Mucosa of rectum (tissue), 2 donors: Measurements from ENCODE around the gene NFIB.

Source experiments
- H3K27ac ChIP-seq, 2 donors: one replicate each; pipeline ENCODE4 v1.7.0; 2013; ENCODE audit warnings: inconsistent platforms in 2 of 2, low read depth in 2 of 2, low read length in 2 of 2
- H3K27me3 ChIP-seq, 2 donors: one replicate each; pipeline ENCODE4 v1.7.0; 2013; ENCODE audit warnings: low read length in 2 of 2; ENCODE audit not compliant: control insufficient read depth in 2 of 2, insufficient read depth in 2 of 2
- H3K36me3 ChIP-seq, 2 donors: one replicate each; pipeline ENCODE4 v1.7.0; 2013; ENCODE audit warnings: low read length in 2 of 2; ENCODE audit not compliant: control insufficient read depth in 2 of 2, insufficient read depth in 2 of 2
- H3K4me1 ChIP-seq, 2 donors: one replicate each; pipeline ENCODE4 v1.7.0; 2013; ENCODE audit warnings: low read length in 2 of 2, mild to moderate bottlenecking in 1 of 2; ENCODE audit not compliant: control insufficient read depth in 2 of 2, insufficient read depth in 2 of 2
- H3K4me3 ChIP-seq, 2 donors: one replicate each; pipeline ENCODE4 v1.7.0; 2013; ENCODE audit warnings: low read length in 2 of 2
- H3K9ac ChIP-seq, 2 donors: one replicate each; pipeline ENCODE4 v1.7.0; 2013; ENCODE audit warnings: low read length in 2 of 2, low read depth in 1 of 2, mild to moderate bottlenecking in 1 of 2
- H3K9me3 ChIP-seq, 2 donors: one replicate each; pipeline ENCODE4 v1.7.0; 2013; ENCODE audit warnings: low read length in 2 of 2; ENCODE audit not compliant: control insufficient read depth in 2 of 2
- donor health status: healthy.
- donor health status: Normal muscosa, but diverticular disease.

NFIB gene

GRCh38 chr9:14087576-14087975 lies 226.4 kb downstream of the NFIB start:
- Histone ChIP-seq H3K4me3 (no peak overlapping the region), H3K36me3 (no peaks in the 10 kb centered on the region), H3K4me1 (no peaks in the 10 kb centered on the region), H3K27me3 (no peaks in the 10 kb centered on the region), H3K27ac (no peak overlapping the region), H3K9me3 (no peaks in the 10 kb centered on the region), H3K9ac (no peak overlapping the region)

GRCh38 chr9:14086495-14086894 lies 227.4 kb downstream of the NFIB start:
- no peak overlapping the region for H3K27ac ChIP-seq
- H3K9me3 ChIP-seq, result no peaks in the 10 kb centered on the region
- no peak overlapping the region for H3K9ac ChIP-seq
- H3K4me3 ChIP-seq, result no peak overlapping the region
- no peaks in the 10 kb centered on the region for H3K36me3 ChIP-seq
- H3K4me1 ChIP-seq, result no peaks in the 10 kb centered on the region
- no peaks in the 10 kb centered on the region for H3K27me3 ChIP-seq

GRCh38 chr9:14085810-14086209 lies 228.1 kb downstream of the NFIB start:
- Histone ChIP-seq H3K9ac (no peak overlapping the region), H3K9me3 (no peaks in the 10 kb centered on the region), H3K27me3 (no peaks in the 10 kb centered on the region), H3K27ac (no peak overlapping the region), H3K4me3 (no peak overlapping the region), H3K4me1 (no peaks in the 10 kb centered on the region), H3K36me3 (no peaks in the 10 kb centered on the region)

GRCh38 chr9:14084867-14085266 lies 229.1 kb downstream of the NFIB start:
- Histone ChIP-seq H3K27me3 (no peaks in the 10 kb centered on the region), H3K27ac (no peak overlapping the region), H3K4me3 (no peak overlapping the region), H3K4me1 (no peaks in the 10 kb centered on the region), H3K9me3 (no peaks in the 10 kb centered on the region), H3K36me3 (no peaks in the 10 kb centered on the region), H3K9ac (no peak overlapping the region)

GRCh38 chr9:14083366-14083765 lies 230.6 kb downstream of the NFIB start:
- H3K27me3 ChIP-seq, result no peaks in the 10 kb centered on the region
- no peak overlapping the region for H3K27ac ChIP-seq
- no peaks in the 10 kb centered on the region for H3K9me3 ChIP-seq
- no peak overlapping the region for H3K9ac ChIP-seq
- no peaks in the 10 kb centered on the region for H3K4me1 ChIP-seq
- H3K36me3 ChIP-seq, result no peaks in the 10 kb centered on the region
- H3K4me3 ChIP-seq, result no peak overlapping the region

- H3K4me1 ChIP-seq, result no peaks in the 10 kb centered on the region
- H3K9me3 ChIP-seq, result no peaks in the 10 kb centered on the region
- no peak overlapping the region for H3K4me3 ChIP-seq
- H3K27me3 ChIP-seq, result no peaks in the 10 kb centered on the region
- no peak overlapping the region for H3K9ac ChIP-seq
- H3K27ac ChIP-seq, result no peak overlapping the region
- no peaks in the 10 kb centered on the region for H3K36me3 ChIP-seq
These were observed 231.2 kb downstream of the NFIB start for GRCh38 chr9:14082732-14083131.

GRCh38 chr9:14081745-14082144 lies 232.2 kb downstream of the NFIB start:
- Histone ChIP-seq H3K36me3 (no peaks in the 10 kb centered on the region), H3K4me3 (no peak overlapping the region), H3K27ac (no peak overlapping the region), H3K27me3 (no peaks in the 10 kb centered on the region), H3K9ac (no peak overlapping the region), H3K9me3 (no peaks in the 10 kb centered on the region), H3K4me1 (no peaks in the 10 kb centered on the region)

- Histone ChIP-seq H3K4me3 (no peak overlapping the region), H3K9me3 (no peaks in the 10 kb centered on the region), H3K4me1 (no peaks in the 10 kb centered on the region), H3K36me3 (no peaks in the 10 kb centered on the region), H3K27ac (no peak overlapping the region), H3K9ac (no peak overlapping the region), H3K27me3 (no peaks in the 10 kb centered on the region)
These were observed 232.9 kb downstream of the NFIB start for GRCh38 chr9:14080959-14081542.

GRCh38 chr9:14079440-14079839 lies 234.5 kb downstream of the NFIB start:
- no peaks in the 10 kb centered on the region for H3K36me3 ChIP-seq
- no peaks in the 10 kb centered on the region for H3K9me3 ChIP-seq
- H3K4me3 ChIP-seq, result no peak overlapping the region
- no peak overlapping the region for H3K9ac ChIP-seq
- H3K4me1 ChIP-seq, result no peaks in the 10 kb centered on the region
- no peak overlapping the region for H3K27ac ChIP-seq
- H3K27me3 ChIP-seq, result no peaks in the 10 kb centered on the region

GRCh38 chr9:14077672-14078071 lies 236.3 kb downstream of the NFIB start:
- Histone ChIP-seq H3K9ac (no peak overlapping the region), H3K9me3 (no peaks in the 10 kb centered on the region), H3K4me3 (no peak overlapping the region), H3K27ac (no peak overlapping the region), H3K36me3 (no peaks in the 10 kb centered on the region), H3K27me3 (no peaks in the 10 kb centered on the region), H3K4me1 (no peaks in the 10 kb centered on the region)

GRCh38 chr9:14075218-14075617 lies 238.7 kb downstream of the NFIB start:
- H3K9ac ChIP-seq, result no peak overlapping the region
- no peaks in the 10 kb centered on the region for H3K4me1 ChIP-seq
- no peaks in the 10 kb centered on the region for H3K27me3 ChIP-seq
- H3K4me3 ChIP-seq, result no peak overlapping the region
- H3K36me3 ChIP-seq, result no peaks in the 10 kb centered on the region
- H3K9me3 ChIP-seq, result no peaks in the 10 kb centered on the region
- H3K27ac ChIP-seq, result no peak overlapping the region
